Measurements from ENCODE around the gene PIP5K1C. TPM values are rescaled to one million over a fixed set of nuclear protein-coding genes. Genes with fewer than 3 reads are reported as not detected.

Gene PIP5K1C
- total and polyA plus RNA-seq, 9 of the 15 experiments (the other 6 are each of a cell fraction or from before 2014, with no cell fraction given) = 0.38 to 22.1 (median 4.1) TPM

GRCh38 chr19:3605770-3606169 is 94.5 kb downstream of the PIP5K1C start (continued):
- TF ChIP-seq, protein P1, sequence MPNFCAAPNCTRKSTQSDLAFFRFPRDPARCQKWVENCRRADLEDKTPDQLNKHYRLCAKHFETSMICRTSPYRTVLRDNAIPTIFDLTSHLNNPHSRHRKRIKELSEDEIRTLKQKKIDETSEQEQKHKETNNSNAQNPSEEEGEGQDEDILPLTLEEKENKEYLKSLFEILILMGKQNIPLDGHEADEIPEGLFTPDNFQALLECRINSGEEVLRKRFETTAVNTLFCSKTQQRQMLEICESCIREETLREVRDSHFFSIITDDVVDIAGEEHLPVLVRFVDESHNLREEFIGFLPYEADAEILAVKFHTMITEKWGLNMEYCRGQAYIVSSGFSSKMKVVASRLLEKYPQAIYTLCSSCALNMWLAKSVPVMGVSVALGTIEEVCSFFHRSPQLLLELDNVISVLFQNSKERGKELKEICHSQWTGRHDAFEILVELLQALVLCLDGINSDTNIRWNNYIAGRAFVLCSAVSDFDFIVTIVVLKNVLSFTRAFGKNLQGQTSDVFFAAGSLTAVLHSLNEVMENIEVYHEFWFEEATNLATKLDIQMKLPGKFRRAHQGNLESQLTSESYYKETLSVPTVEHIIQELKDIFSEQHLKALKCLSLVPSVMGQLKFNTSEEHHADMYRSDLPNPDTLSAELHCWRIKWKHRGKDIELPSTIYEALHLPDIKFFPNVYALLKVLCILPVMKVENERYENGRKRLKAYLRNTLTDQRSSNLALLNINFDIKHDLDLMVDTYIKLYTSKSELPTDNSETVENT (CRISPR knock-in tag; IDR thresholded peaks at IDR 0.05) = no peak
- TF ChIP-seq U2AF2 (optimal IDR thresholded peaks at IDR 0.05; ENCODE audit: low read depth, low read length) (no peak), ETV6 (IDR thresholded peaks at IDR 0.05; ENCODE audit: borderline replicate concordance in 1 of 2, low read depth in 2 of 2, low read length in 1 of 2) (no peak), ETV6 (CRISPR knock-in tag; IDR thresholded peaks at IDR 0.05; ENCODE audit: borderline replicate concordance) (no peak), DPF2 (IDR thresholded peaks at IDR 0.05) (peak; percentile 26), CSDE1 (IDR thresholded peaks at IDR 0.05) (no peak; a peak in 1 of 4 replicates), ZNF347 (CRISPR knock-in tag; IDR thresholded peaks at IDR 0.05; ENCODE audit: low read depth) (no peak), FOXJ2 (tag; IDR thresholded peaks at IDR 0.05) (no peak), HLTF (IDR thresholded peaks at IDR 0.05) (peak; percentile 74), ZNF124 (CRISPR knock-in tag; IDR thresholded peaks at IDR 0.05) (no peak), DDX20 (tag; IDR thresholded peaks at IDR 0.05; ENCODE audit: low read depth) (no peak), NFXL1 (CRISPR knock-in tag; IDR thresholded peaks at IDR 0.05) (no peak), FOXK2 (conservative IDR thresholded peaks at IDR 0.05 in 1 of 2, IDR thresholded peaks at IDR 0.05 in 1 of 2; ENCODE audit: low read depth in 2 of 2) (peak in 1 of 2 experiments; percentile 63; a peak in 2 of 4 replicates), NR1H2 (CRISPR knock-in tag; IDR thresholded peaks at IDR 0.05) (no peak), YBX1 (IDR thresholded peaks at IDR 0.05) (no peak), TCF3 (CRISPR knock-in tag; IDR thresholded peaks at IDR 0.05) (no peak), ETS2 (tag; IDR thresholded peaks at IDR 0.05; ENCODE audit: borderline replicate concordance, poor library complexity, severe bottlenecking) (no peak)
